GM03348 (cell line): ENCODE measurements around the gene KISS1R.
"Not testable (repeated sequence)": the region's sequence is repeated elsewhere in the genome, so short reads cannot be mapped to it uniquely, and the experiment has no call there.

ENCODE experiments used
- DNase-seq: peaks from one replicate; pipeline ENCODE4 v3.0.0; 2012; ENCODE audit warnings: low spot score

KISS1R gene

GRCh38 chr19:881385-882071 lies 35.6 kb upstream of the KISS1R start:
- no peak for DNase-seq

- no peak for DNase-seq
Measured at GRCh38 chr19:882871-883497, 34.1 kb upstream of the KISS1R start.

GRCh38 chr19:883661-884211 lies 33.4 kb upstream of the KISS1R start:
- DNase-seq = no peak

- DNase-seq = no peak
Measured at GRCh38 chr19:884420-885211, 32.5 kb upstream of the KISS1R start.

- DNase-seq = no peak
Measured at GRCh38 chr19:885536-886224, 31.5 kb upstream of the KISS1R start.

- DNase-seq = no peak
Measured at GRCh38 chr19:887072-887471, 30.1 kb upstream of the KISS1R start.

GRCh38 chr19:887599-887998 lies 29.5 kb upstream of the KISS1R start:
- DNase-seq = no peak

- no peak for DNase-seq
Measured at GRCh38 chr19:888581-889385, 28.4 kb upstream of the KISS1R start.

GRCh38 chr19:889662-890295 lies 27.4 kb upstream of the KISS1R start:
- DNase-seq = no peak

- no peak for DNase-seq
Measured at GRCh38 chr19:890831-891230, 26.3 kb upstream of the KISS1R start.

GRCh38 chr19:891421-892200 lies 25.5 kb upstream of the KISS1R start:
- not testable (repeated sequence) for DNase-seq

- DNase-seq = peak; percentile 62
Measured at GRCh38 chr19:892243-892893, 24.8 kb upstream of the KISS1R start.

GRCh38 chr19:892894-893689 lies 24.0 kb upstream of the KISS1R start, which contains the start of the genes MED16 and RNU6-9:
TSS of gene MED16 (minus strand) at chr19:893187. CDS start at chr19:891131, 2,056 bp downstream.
TSS of gene RNU6-9 (plus strand) at chr19:893484.
- peak; percentile 98 for DNase-seq

- DNase-seq = no peak
Measured at GRCh38 chr19:896434-896833, 20.7 kb upstream of the KISS1R start.

GRCh38 chr19:896999-897398 lies 20.1 kb upstream of the KISS1R start:
- DNase-seq = no peak

- no peak for DNase-seq
Measured at GRCh38 chr19:897442-898039, 19.6 kb upstream of the KISS1R start.

- no peak for DNase-seq
Measured at GRCh38 chr19:898663-899062, 18.5 kb upstream of the KISS1R start.
